ENCODE data around the gene TRABD.

TRABD gene

GRCh38 chr22:50236731-50237409 lies 51.2 kb downstream of the TRABD start:
- peaks cover 49% of the 10 kb centered on the region for H3K36me3 ChIP-seq (ENCODE audit: insufficient read depth, low read length)
- H3K4me3 ChIP-seq (ENCODE audit: low read depth in 1 of 2, low read length in 2 of 2): no peak overlapping the region
- H3K79me2 ChIP-seq (ENCODE audit: insufficient read depth, low read length): peaks cover 73% of the 10 kb centered on the region
- no peaks in the 10 kb centered on the region for H3K27me3 ChIP-seq (ENCODE audit: insufficient read depth, low read length, poor library complexity)
- H4K20me1 ChIP-seq (ENCODE audit: insufficient read depth, low read length): peaks cover 53% of the 10 kb centered on the region
- ATAC-seq (ENCODE audit: insufficient read depth, low read depth) (no peak), DNase-seq (no peak)
- peak; percentile 52 for TF ChIP-seq CTCF (IDR thresholded peaks at IDR 0.05; ENCODE audit: borderline replicate concordance, extremely low read depth, low read length, poor library complexity, severe bottlenecking)
- TF ChIP-seq EZH2 (IDR thresholded peaks at IDR 0.05; ENCODE audit: borderline replicate concordance, low read depth, low read length, severe bottlenecking): no peak
- H3K4me2 ChIP-seq (ENCODE audit: insufficient read depth, low read length): no peak overlapping the region
- H3K4me1 ChIP-seq (ENCODE audit: insufficient read depth, low read length): peaks cover 15% of the 10 kb centered on the region
- no peak overlapping the region for H2AFZ ChIP-seq (ENCODE audit: low read depth, low read length)
- H3K9me3 ChIP-seq (ENCODE audit: insufficient read depth, low read length, severe bottlenecking): no peaks in the 10 kb centered on the region
- no peak overlapping the region for H3K27ac ChIP-seq (ENCODE audit: low read length)
- no peak overlapping the region for H3K9ac ChIP-seq (ENCODE audit: low read depth, low read length)

GRCh38 chr22:50238755-50239154 lies 53.0 kb downstream of the TRABD start:
- Histone ChIP-seq H3K27ac (ENCODE audit: low read length) (no peak overlapping the region), H3K4me1 (ENCODE audit: insufficient read depth, low read length) (peaks cover 34% of the 10 kb centered on the region), H3K4me2 (ENCODE audit: insufficient read depth, low read length) (no peak overlapping the region), H3K36me3 (ENCODE audit: insufficient read depth, low read length) (peaks cover 43% of the 10 kb centered on the region), H3K4me3 (ENCODE audit: low read depth in 1 of 2, low read length in 2 of 2) (no peak overlapping the region), H2AFZ (ENCODE audit: low read depth, low read length) (no peak overlapping the region), H3K79me2 (ENCODE audit: insufficient read depth, low read length) (peaks cover 91% of the 10 kb centered on the region), H4K20me1 (ENCODE audit: insufficient read depth, low read length) (peaks cover 58% of the 10 kb centered on the region), H3K9ac (ENCODE audit: low read depth, low read length) (no peak overlapping the region), H3K27me3 (ENCODE audit: insufficient read depth, low read length, poor library complexity) (no peaks in the 10 kb centered on the region), H3K9me3 (ENCODE audit: insufficient read depth, low read length, severe bottlenecking) (no peaks in the 10 kb centered on the region)
- DNase-seq: no peak
- ATAC-seq (ENCODE audit: insufficient read depth, low read depth): no peak
- TF ChIP-seq EZH2 (IDR thresholded peaks at IDR 0.05; ENCODE audit: borderline replicate concordance, low read depth, low read length, severe bottlenecking) (no peak), CTCF (IDR thresholded peaks at IDR 0.05; ENCODE audit: borderline replicate concordance, extremely low read depth, low read length, poor library complexity, severe bottlenecking) (no peak)

- no peak for DNase-seq
Measured at GRCh38 chr22:50242406-50242949, 56.8 kb downstream of the TRABD start.

More at GRCh38 chr22:50242406-50242949, 56.8 kb downstream of the TRABD start:
- H3K9me3 ChIP-seq (ENCODE audit: insufficient read depth, low read length, severe bottlenecking): no peaks in the 10 kb centered on the region
- H3K4me2 ChIP-seq (ENCODE audit: insufficient read depth, low read length): peak overlapping the region; percentile 98
- H4K20me1 ChIP-seq (ENCODE audit: insufficient read depth, low read length): peaks cover 57% of the 10 kb centered on the region
- H3K4me3 ChIP-seq (ENCODE audit: low read depth in 1 of 2, low read length in 2 of 2): peak overlapping the region; percentile 6 to 99; a peak in 3 of 4 replicates
- no peak overlapping the region for H2AFZ ChIP-seq (ENCODE audit: low read depth, low read length)
- no peak overlapping the region; the same call in 1 of the 2 replicates for H3K27ac ChIP-seq (ENCODE audit: low read length)
- peaks cover 55% of the 10 kb centered on the region for H3K4me1 ChIP-seq (ENCODE audit: insufficient read depth, low read length)
- no peak for TF ChIP-seq CTCF (IDR thresholded peaks at IDR 0.05; ENCODE audit: borderline replicate concordance, extremely low read depth, low read length, poor library complexity, severe bottlenecking)
- no peak for TF ChIP-seq EZH2 (IDR thresholded peaks at IDR 0.05; ENCODE audit: borderline replicate concordance, low read depth, low read length, severe bottlenecking)
- peak overlapping the region; percentile 87 for H3K9ac ChIP-seq (ENCODE audit: low read depth, low read length)
- no peak for ATAC-seq (ENCODE audit: insufficient read depth, low read depth)
- peaks cover 87% of the 10 kb centered on the region for H3K79me2 ChIP-seq (ENCODE audit: insufficient read depth, low read length)
- no peaks in the 10 kb centered on the region for H3K27me3 ChIP-seq (ENCODE audit: insufficient read depth, low read length, poor library complexity)
- H3K36me3 ChIP-seq (ENCODE audit: insufficient read depth, low read length): peaks cover 37% of the 10 kb centered on the region
